ENCODE measurements around the gene RORC. TPM values are rescaled to one million over a fixed set of nuclear protein-coding genes. Genes with fewer than 3 reads are reported as not detected.

RORC gene
- total RNA-seq, 2 donors from 2014 or later = not detected

DNA sequence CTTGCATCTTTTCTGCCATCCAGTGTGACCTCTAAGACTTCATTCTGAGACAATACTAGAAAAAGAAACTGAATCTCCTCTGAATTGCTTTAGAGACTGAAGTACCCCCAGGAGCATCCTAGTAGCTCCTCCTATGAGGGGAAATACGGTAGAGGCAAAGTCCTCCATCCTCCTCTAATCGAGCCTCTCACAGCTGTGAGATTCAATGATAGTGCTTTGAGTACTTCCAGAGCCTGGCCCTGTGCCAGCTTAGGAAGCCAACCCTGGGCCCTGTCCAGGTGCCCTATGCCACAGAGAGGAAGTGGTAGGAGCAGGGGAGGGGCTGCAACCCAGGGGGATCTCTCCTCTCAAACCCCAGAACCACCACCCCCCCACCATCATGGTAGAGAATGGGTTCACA, 10.7 kb downstream of the RORC start:
- H3K27me3 ChIP-seq (ENCODE audit: control insufficient read depth, insufficient read depth, low read length, poor library complexity, severe bottlenecking) = no peaks in the 10 kb centered on the region
- Mint-ChIP-seq H3K36me3 (ENCODE audit: low read depth) (no peaks in the 10 kb centered on the region), H3K4me3 (no peak overlapping the region), H3K27ac (no peak overlapping the region), H3K9me3 (no peaks in the 10 kb centered on the region), H3K4me1 (peaks cover 16% of the 10 kb centered on the region), H3K27me3 (ENCODE audit: insufficient read depth) (no peaks in the 10 kb centered on the region)
- no peak for DNase-seq
- H3K4me3 ChIP-seq (ENCODE audit: low read length) = no peak overlapping the region
- TF ChIP-seq, protein P1, sequence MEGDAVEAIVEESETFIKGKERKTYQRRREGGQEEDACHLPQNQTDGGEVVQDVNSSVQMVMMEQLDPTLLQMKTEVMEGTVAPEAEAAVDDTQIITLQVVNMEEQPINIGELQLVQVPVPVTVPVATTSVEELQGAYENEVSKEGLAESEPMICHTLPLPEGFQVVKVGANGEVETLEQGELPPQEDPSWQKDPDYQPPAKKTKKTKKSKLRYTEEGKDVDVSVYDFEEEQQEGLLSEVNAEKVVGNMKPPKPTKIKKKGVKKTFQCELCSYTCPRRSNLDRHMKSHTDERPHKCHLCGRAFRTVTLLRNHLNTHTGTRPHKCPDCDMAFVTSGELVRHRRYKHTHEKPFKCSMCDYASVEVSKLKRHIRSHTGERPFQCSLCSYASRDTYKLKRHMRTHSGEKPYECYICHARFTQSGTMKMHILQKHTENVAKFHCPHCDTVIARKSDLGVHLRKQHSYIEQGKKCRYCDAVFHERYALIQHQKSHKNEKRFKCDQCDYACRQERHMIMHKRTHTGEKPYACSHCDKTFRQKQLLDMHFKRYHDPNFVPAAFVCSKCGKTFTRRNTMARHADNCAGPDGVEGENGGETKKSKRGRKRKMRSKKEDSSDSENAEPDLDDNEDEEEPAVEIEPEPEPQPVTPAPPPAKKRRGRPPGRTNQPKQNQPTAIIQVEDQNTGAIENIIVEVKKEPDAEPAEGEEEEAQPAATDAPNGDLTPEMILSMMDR (conservative IDR thresholded peaks at IDR 0.05) = no peak
- H3K9me3 ChIP-seq (ENCODE audit: control insufficient read depth, low read length) = no peaks in the 10 kb centered on the region
- H3K4me1 ChIP-seq (ENCODE audit: control insufficient read depth, insufficient read depth, low read length) = no peaks in the 10 kb centered on the region
- no peak overlapping the region for H3K9ac ChIP-seq (ENCODE audit: extremely low read depth, low read length, poor library complexity, severe bottlenecking)
- no peak overlapping the region for H3K27ac ChIP-seq (ENCODE audit: low read depth, low read length)
- no peaks in the 10 kb centered on the region for H3K36me3 ChIP-seq (ENCODE audit: control insufficient read depth, insufficient read depth, low read length)
- WGBS, 2 experiments (ENCODE audit: insufficient coverage in 1 of 2, insufficient read length in 1 of 2) = 87 to 95% methylated on average over 2 of the region's 2 CpGs

DNA sequence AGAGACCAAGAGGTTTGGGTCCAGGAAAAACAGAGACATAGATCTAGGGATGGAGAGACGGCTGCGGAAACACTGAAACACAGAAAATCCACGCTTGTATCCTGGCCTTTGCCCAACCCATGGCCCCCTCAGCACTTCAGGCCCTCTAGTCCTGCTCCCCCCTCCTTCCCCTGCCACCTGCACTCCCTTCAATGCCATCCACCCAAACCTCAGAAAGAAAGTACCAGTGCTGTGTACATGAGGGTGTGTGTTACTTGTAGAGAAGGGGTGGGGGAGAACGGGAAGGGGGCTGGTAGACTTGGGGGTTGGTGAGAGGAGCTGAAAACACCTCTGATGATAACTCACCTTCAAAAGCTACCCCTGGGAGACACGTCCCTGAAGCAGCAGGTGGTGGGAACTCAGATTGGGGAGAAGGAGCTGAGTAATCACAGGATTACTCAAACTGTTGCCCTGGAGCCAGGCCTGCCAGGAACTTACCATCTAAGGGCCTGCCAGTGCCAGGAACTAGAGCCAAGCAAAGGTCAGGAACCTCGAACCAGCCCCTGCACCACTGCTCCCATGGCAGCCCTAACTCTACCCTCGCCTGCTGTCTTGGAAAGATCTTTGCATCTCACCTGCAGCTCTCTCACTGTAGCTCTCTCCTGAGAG, 11.5 kb downstream of the RORC start:
- no peak overlapping the region for H3K4me3 ChIP-seq (ENCODE audit: low read length)
- Mint-ChIP-seq H3K27ac (no peak overlapping the region), H3K4me1 (peaks cover 16% of the 10 kb centered on the region), H3K4me3 (no peak overlapping the region), H3K36me3 (ENCODE audit: low read depth) (no peaks in the 10 kb centered on the region), H3K9me3 (no peaks in the 10 kb centered on the region), H3K27me3 (ENCODE audit: insufficient read depth) (no peaks in the 10 kb centered on the region)
- DNase-seq = no peak
- TF ChIP-seq, protein P1 (conservative IDR thresholded peaks at IDR 0.05) = no peak
- no peaks in the 10 kb centered on the region for H3K36me3 ChIP-seq (ENCODE audit: control insufficient read depth, insufficient read depth, low read length)
- H3K9ac ChIP-seq (ENCODE audit: extremely low read depth, low read length, poor library complexity, severe bottlenecking) = no peak overlapping the region
- WGBS, 2 experiments (ENCODE audit: insufficient coverage in 1 of 2, insufficient read length in 1 of 2) = 83 to 91% methylated on average over 5 to 7 of the region's 7 CpGs
- H3K9me3 ChIP-seq (ENCODE audit: control insufficient read depth, low read length) = no peaks in the 10 kb centered on the region
- H3K27ac ChIP-seq (ENCODE audit: low read depth, low read length) = no peak overlapping the region
- H3K27me3 ChIP-seq (ENCODE audit: control insufficient read depth, insufficient read depth, low read length, poor library complexity, severe bottlenecking) = no peaks in the 10 kb centered on the region
- no peaks in the 10 kb centered on the region for H3K4me1 ChIP-seq (ENCODE audit: control insufficient read depth, insufficient read depth, low read length)

GRCh38 chr1:151819227-151819835, 12.3 kb downstream of the RORC start:
- TF ChIP-seq, protein P1 (conservative IDR thresholded peaks at IDR 0.05) = no peak
- 86 to 96% methylated on average over 5 to 12 of the region's 12 CpGs for WGBS, 2 experiments (ENCODE audit: insufficient coverage in 1 of 2, insufficient read length in 1 of 2)
- no peaks in the 10 kb centered on the region for H3K9me3 Mint-ChIP-seq
- Histone ChIP-seq H3K27me3 (ENCODE audit: control insufficient read depth, insufficient read depth, low read length, poor library complexity, severe bottlenecking) (no peaks in the 10 kb centered on the region), H3K4me1 (ENCODE audit: control insufficient read depth, insufficient read depth, low read length) (no peaks in the 10 kb centered on the region), H3K27ac (ENCODE audit: low read depth, low read length) (no peak overlapping the region), H3K36me3 (ENCODE audit: control insufficient read depth, insufficient read depth, low read length) (no peaks in the 10 kb centered on the region), H3K9ac (ENCODE audit: extremely low read depth, low read length, poor library complexity, severe bottlenecking) (no peak overlapping the region), H3K9me3 (ENCODE audit: control insufficient read depth, low read length) (no peaks in the 10 kb centered on the region), H3K4me3 (ENCODE audit: low read length) (no peak overlapping the region)
- peaks cover 16% of the 10 kb centered on the region for H3K4me1 Mint-ChIP-seq
- H3K27me3 Mint-ChIP-seq (ENCODE audit: insufficient read depth) = no peaks in the 10 kb centered on the region
- no peaks in the 10 kb centered on the region for H3K36me3 Mint-ChIP-seq (ENCODE audit: low read depth)
- H3K27ac Mint-ChIP-seq = no peak overlapping the region
- no peak overlapping the region for H3K4me3 Mint-ChIP-seq
- DNase-seq = no peak

All from endodermal cell (in vitro differentiated cells).